HepG2 (cell line): Measurements from ENCODE around the gene TMC4. TPM values are rescaled to one million over a fixed set of nuclear protein-coding genes. Genes with fewer than 3 reads are reported as not detected.

ENCODE experiments used
- ARNTL ChIP-seq: sonication (generic); formaldehyde crosslinking; IDR thresholded peaks from 2 replicates; pipeline ENCODE4 v1.4.0; 2020; ENCODE audit warnings: mild to moderate bottlenecking, missing genetic modification reagents
- JUNB ChIP-seq: sonication (generic); formaldehyde crosslinking; IDR thresholded peaks from 2 replicates; pipeline ENCODE4 v1.8.0; 2022; ENCODE audit warnings: missing genetic modification reagents, mild to moderate bottlenecking, borderline replicate concordance
- LCORL ChIP-seq, 2 experiments: fragments of 450-650 bp in 1 of 2; sonication (generic) in 1 of 2; formaldehyde crosslinking in 1 of 2; IDR thresholded peaks; 2 replicates each; pipeline versions ENCODE4 v1.5.0 to v1.6.1; 2017 to 2020; ENCODE audit warnings: antibody characterized with exemption in 1 of 2, missing genetic modification reagents in 1 of 2
- MED13 ChIP-seq: sonication (generic); formaldehyde crosslinking; IDR thresholded peaks from 2 replicates; pipeline ENCODE4 v1.5.0; 2020; ENCODE audit warnings: missing genetic modification reagents
- MEF2D ChIP-seq: sonication (generic); formaldehyde crosslinking; IDR thresholded peaks from 2 replicates; pipeline ENCODE4 v1.5.1; 2020; ENCODE audit warnings: mild to moderate bottlenecking, missing genetic modification reagents
- MIXL1 ChIP-seq: IDR thresholded peaks from 2 replicates; pipeline ENCODE4 v1.6.1; 2016
- ONECUT2 ChIP-seq: sonication (generic); formaldehyde crosslinking; IDR thresholded peaks from 2 replicates; pipeline ENCODE4 v1.4.0; 2020; ENCODE audit warnings: missing genetic modification reagents
- REL ChIP-seq: sonication (generic); formaldehyde crosslinking; conservative IDR thresholded peaks from 2 replicates; pipeline ENCODE4 v1.8.0; 2022; ENCODE audit warnings: mild to moderate bottlenecking, missing genetic modification reagents, moderate library complexity
- SNRNP70 ChIP-seq: fragments of 200-400 bp; formaldehyde crosslinking; IDR thresholded peaks from 2 replicates; pipeline ENCODE4 v1.6.1; 2017; ENCODE audit warnings: mild to moderate bottlenecking, low read depth, low read length, moderate library complexity
- TEF ChIP-seq: sonication (generic); formaldehyde crosslinking; IDR thresholded peaks from 2 replicates; pipeline ENCODE4 v1.5.0; 2020; ENCODE audit warnings: missing genetic modification reagents
- ZNF430 ChIP-seq: sonication (generic); formaldehyde crosslinking; IDR thresholded peaks from 2 replicates; pipeline ENCODE4 v1.9.0; 2021; ENCODE audit warnings: mild to moderate bottlenecking, missing genetic modification reagents
- polyA plus RNA-seq, 8 experiments: library from polyadenylated mRNA; depleted of rRNA in 3 of 8; stranded (reverse) in 7 of 8; unstranded in 1 of 8; fragments of >200 nt; fragmentation: Illumina TruSeq in 4 of 8; extraction: Trizol in 4 of 8; gene quantifications; 2 replicates each; pipeline versions ENCODE4 v1.2.1 to v1.2.3, GENCODE V29; 2011 to 2016; ENCODE audit warnings: low read depth in 4 of 8, missing spikeins in 1 of 8, mixed read lengths in 1 of 8; ENCODE audit not compliant: insufficient read depth in 1 of 8
- total RNA-seq, 5 experiments: library from RNA; depleted of rRNA; stranded (reverse); fragments of >200 nt; fragmentation: Illumina TruSeq; extraction: Trizol; gene quantifications; 2 replicates each; pipeline ENCODE4 v1.2.3, GENCODE V29; 2016; ENCODE audit warnings: low read depth in 1 of 5
- TF ChIP-seq, protein P1 (sequence below): sonication (generic); formaldehyde crosslinking; IDR thresholded peaks from 2 replicates; pipeline ENCODE4 v1.4.0; 2020; ENCODE audit warnings: mild to moderate bottlenecking, missing genetic modification reagents
- TF ChIP-seq, protein P2 (sequence below): IDR thresholded peaks from 2 replicates; pipeline ENCODE4 v1.6.1; 2016; ENCODE audit warnings: mild to moderate bottlenecking
- TF ChIP-seq, protein P3 (sequence below): sonication (generic); formaldehyde crosslinking; IDR thresholded peaks from 2 replicates; pipeline ENCODE4 v1.4.0; 2020; ENCODE audit warnings: missing genetic modification reagents
- TF ChIP-seq, protein P4 (sequence below): IDR thresholded peaks from 2 replicates; pipeline ENCODE4 v1.6.1; 2012; ENCODE audit warnings: low read depth, low read length, improper control_type of control experiment

Gene TMC4
- total and polyA plus RNA-seq, 2 of the 13 experiments (the other 11 are each of a cell fraction or from before 2014, with no cell fraction given), result 0.13 to 0.24 TPM

GRCh38 chr19:54209811-54210494 is 37.0 kb upstream of the TMC4 start (continued):
- TF ChIP-seq LCORL (IDR thresholded peaks at IDR 0.05), result no peak
- 0 out of 2 replicates have a peak, but pooled peaks have one; percentile 50 for TF ChIP-seq LCORL (CRISPR knock-in tag; IDR thresholded peaks at IDR 0.05)
- TF ChIP-seq, protein P1, sequence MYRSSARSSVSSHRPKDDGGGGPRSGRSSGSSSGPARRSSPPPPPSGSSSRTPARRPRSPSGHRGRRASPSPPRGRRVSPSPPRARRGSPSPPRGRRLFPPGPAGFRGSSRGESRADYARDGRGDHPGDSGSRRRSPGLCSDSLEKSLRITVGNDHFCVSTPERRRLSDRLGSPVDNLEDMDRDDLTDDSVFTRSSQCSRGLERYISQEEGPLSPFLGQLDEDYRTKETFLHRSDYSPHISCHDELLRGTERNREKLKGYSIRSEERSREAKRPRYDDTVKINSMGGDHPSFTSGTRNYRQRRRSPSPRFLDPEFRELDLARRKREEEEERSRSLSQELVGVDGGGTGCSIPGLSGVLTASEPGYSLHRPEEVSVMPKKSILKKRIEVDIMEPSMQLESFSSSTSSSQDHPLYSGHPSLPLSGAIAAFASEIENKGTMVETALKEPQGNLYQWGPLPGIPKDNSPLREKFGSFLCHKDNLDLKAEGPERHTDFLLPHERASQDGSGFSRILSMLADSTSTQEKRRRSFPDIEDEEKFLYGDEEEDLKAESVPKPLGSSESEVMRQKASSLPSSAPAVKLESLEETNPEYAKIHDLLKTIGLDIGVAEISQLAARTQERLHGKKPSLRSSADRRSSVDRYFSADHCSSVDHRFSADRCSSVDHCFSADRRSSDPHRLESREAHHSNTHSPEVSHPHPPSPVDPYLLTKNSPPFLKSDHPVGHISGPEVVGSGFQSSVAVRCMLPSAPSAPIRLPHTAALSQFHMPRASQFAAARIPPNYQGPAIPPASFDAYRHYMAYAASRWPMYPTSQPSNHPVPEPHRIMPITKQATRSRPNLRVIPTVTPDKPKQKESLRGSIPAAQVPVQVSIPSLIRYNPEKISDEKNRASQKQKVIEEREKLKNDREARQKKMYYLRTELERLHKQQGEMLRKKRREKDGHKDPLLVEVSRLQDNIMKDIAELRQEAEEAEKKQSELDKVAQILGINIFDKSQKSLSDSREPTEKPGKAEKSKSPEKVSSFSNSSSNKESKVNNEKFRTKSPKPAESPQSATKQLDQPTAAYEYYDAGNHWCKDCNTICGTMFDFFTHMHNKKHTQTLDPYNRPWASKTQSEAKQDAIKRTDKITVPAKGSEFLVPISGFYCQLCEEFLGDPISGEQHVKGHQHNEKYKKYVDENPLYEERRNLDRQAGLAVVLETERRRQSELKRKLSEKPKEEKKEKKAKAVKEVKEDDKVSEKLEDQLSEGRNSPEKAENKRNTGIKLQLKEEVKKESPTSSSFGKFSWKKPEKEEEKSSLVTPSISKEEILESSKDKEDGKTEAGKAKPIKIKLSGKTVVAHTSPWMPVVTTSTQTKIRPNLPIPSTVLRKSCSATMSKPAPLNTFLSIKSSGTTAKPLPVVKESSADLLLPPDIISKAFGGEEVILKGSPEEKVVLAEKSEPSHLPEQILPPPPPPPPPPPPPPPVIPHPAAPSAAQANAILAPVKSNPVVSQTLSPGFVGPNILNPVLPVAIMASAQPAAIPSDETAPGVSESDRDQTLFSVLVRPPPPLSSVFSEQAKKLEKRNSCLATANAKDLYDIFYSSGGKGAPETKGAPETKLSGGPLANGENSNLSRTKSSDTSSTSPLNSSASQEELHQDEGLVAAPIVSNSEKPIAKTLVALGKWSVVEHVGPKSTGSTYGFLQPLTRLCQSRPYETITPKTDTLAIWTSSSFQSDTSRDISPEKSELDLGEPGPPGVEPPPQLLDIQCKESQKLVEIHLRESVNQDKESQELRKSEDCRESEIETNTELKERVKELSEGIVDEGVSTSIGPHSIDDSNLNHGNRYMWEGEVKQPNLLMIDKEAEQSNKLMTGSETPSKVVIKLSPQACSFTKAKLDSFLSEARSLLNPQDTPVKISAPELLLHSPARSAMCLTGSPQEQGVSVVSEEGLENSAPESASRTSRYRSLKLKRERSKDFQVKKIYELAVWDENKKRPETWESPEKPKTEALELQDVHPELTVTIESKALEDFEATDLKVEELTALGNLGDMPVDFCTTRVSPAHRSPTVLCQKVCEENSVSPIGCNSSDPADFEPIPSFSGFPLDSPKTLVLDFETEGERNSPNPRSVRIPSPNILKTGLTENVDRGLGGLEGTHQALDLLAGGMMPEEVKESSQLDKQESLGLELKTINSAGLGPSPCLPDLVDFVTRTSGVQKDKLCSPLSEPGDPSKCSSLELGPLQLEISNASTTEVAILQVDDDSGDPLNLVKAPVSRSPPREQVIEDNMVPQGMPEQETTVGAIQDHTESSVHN, result no peak
- no peak for TF ChIP-seq TEF (CRISPR knock-in tag)
- no peak; the same call in 1 of the 2 replicates for TF ChIP-seq MED13 (CRISPR knock-in tag)
- no peak for TF ChIP-seq ONECUT2 (CRISPR knock-in tag)
- 0 out of 2 replicates have a peak, but pooled peaks have one; percentile 46 for TF ChIP-seq ZNF430 (CRISPR knock-in tag)
- peak; percentile 57; the same call in 1 of the 2 replicates for TF ChIP-seq ARNTL (CRISPR knock-in tag)
- no peak; the same call in 1 of the 2 replicates for TF ChIP-seq JUNB (CRISPR knock-in tag)
- TF ChIP-seq MIXL1 (CRISPR knock-in tag), result peak; percentile 67
- no peak for TF ChIP-seq SNRNP70
- TF ChIP-seq REL (CRISPR knock-in tag), result 0 out of 2 replicates have a peak, but pooled peaks have one; percentile 58
- TF ChIP-seq, protein P2, sequence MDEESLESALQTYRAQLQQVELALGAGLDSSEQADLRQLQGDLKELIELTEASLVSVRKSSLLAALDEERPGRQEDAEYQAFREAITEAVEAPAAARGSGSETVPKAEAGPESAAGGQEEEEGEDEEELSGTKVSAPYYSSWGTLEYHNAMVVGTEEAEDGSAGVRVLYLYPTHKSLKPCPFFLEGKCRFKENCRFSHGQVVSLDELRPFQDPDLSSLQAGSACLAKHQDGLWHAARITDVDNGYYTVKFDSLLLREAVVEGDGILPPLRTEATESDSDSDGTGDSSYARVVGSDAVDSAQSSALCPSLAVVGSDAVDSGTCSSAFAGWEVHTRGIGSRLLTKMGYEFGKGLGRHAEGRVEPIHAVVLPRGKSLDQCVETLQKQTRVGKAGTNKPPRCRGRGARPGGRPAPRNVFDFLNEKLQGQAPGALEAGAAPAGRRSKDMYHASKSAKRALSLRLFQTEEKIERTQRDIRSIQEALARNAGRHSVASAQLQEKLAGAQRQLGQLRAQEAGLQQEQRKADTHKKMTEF, result peak; percentile 71
- 0 out of 2 replicates have a peak, but pooled peaks have one; percentile 16 for TF ChIP-seq MEF2D (CRISPR knock-in tag)
- TF ChIP-seq, protein P3, sequence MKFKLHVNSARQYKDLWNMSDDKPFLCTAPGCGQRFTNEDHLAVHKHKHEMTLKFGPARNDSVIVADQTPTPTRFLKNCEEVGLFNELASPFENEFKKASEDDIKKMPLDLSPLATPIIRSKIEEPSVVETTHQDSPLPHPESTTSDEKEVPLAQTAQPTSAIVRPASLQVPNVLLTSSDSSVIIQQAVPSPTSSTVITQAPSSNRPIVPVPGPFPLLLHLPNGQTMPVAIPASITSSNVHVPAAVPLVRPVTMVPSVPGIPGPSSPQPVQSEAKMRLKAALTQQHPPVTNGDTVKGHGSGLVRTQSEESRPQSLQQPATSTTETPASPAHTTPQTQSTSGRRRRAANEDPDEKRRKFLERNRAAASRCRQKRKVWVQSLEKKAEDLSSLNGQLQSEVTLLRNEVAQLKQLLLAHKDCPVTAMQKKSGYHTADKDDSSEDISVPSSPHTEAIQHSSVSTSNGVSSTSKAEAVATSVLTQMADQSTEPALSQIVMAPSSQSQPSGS (CRISPR knock-in tag), result peak; percentile 66; the same call in 1 of the 2 replicates
- TF ChIP-seq, protein P4, sequence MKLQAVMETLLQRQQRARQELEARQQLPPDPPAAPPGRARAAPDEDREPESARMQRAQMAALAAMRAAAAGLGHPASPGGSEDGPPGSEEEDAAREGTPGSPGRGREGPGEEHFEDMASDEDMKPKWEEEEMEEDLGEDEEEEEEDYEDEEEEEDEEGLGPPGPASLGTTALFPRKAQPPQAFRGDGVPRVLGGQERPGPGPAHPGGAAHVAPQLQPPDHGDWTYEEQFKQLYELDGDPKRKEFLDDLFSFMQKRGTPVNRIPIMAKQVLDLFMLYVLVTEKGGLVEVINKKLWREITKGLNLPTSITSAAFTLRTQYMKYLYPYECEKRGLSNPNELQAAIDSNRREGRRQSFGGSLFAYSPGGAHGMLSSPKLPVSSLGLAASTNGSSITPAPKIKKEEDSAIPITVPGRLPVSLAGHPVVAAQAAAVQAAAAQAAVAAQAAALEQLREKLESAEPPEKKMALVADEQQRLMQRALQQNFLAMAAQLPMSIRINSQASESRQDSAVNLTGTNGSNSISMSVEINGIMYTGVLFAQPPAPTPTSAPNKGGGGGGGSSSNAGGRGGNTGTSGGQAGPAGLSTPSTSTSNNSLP, result peak; percentile 73
